Measurements from ENCODE around the gene CTNNA1. TPM values are rescaled to one million over a fixed set of nuclear protein-coding genes. Genes with fewer than 3 reads are reported as not detected.

CTNNA1 gene
- total and polyA plus RNA-seq, 2 of the 8 experiments (the other 6 are each of a cell fraction or from before 2014, with no cell fraction given) = 115 to 349 TPM

GRCh38 chr5:138910546-138911185 is 157.4 kb downstream of the CTNNA1 start:
- Histone ChIP-seq H4K91ac (replicated peaks; ENCODE audit: insufficient read length, low read length) (no peak overlapping the region), H3K27me3 (replicated peaks in 1 of 4; ENCODE audit: control insufficient read depth in 3 of 4, extremely low read depth in 1 of 4, insufficient read depth in 3 of 4, low read length in 3 of 4) (no peaks in the 10 kb centered on the region), H3K14ac (ENCODE audit: insufficient read length) (no peak overlapping the region), H4K20me1 (replicated peaks in 1 of 2; ENCODE audit: control insufficient read depth in 1 of 2, insufficient read depth in 2 of 2, low read length in 2 of 2) (peaks cover 0 to 2% of the 10 kb centered on the region in 2 experiments), H3K27ac (ENCODE audit: low read depth, low read length) (no peak overlapping the region), H3K56ac (replicated peaks; ENCODE audit: insufficient read length, low read depth, low read length) (no peak overlapping the region), H4K5ac (ENCODE audit: insufficient read length, low read depth, low read length) (no peak overlapping the region), H2BK120ac (replicated peaks; ENCODE audit: low read depth, low read length) (no peak overlapping the region), H3K23me2 (ENCODE audit: low read depth, low read length) (no peaks in the 10 kb centered on the region), H3K18ac (ENCODE audit: extremely low read depth, low read length) (no peak overlapping the region; the same call in 1 of the 2 replicates), H2AK5ac (ENCODE audit: low read depth, low read length) (no peak overlapping the region), H3K4me1 (replicated peaks in 1 of 4; ENCODE audit: control insufficient read depth in 3 of 4, insufficient read depth in 4 of 4, low read length in 3 of 4) (no peaks in the 10 kb centered on the region), H3K4ac (replicated peaks; ENCODE audit: insufficient read length, low read depth, low read length) (no peak overlapping the region), H3K36me3 (ENCODE audit: control insufficient read depth in 2 of 4, insufficient read depth in 4 of 4, low read length in 3 of 4) (peaks cover 2 to 26% (median 6%) of the 10 kb centered on the region in 4 experiments; a peak in 5 of 8 replicates), H3K79me1 (ENCODE audit: low read depth, low read length) (no peaks in the 10 kb centered on the region), H3K4me3 (ENCODE audit: extremely low read depth in 1 of 4, insufficient read depth in 2 of 4, low read depth in 3 of 4, low read length in 4 of 4) (no peak overlapping the region), H2AFZ (ENCODE audit: low read length) (no peak overlapping the region), H2BK12ac (ENCODE audit: low read depth, low read length) (no peak overlapping the region), H3K23ac (ENCODE audit: insufficient read length) (no peak overlapping the region), H2BK5ac (ENCODE audit: low read depth, low read length) (no peak overlapping the region), H2BK20ac (ENCODE audit: low read length) (no peak overlapping the region), H3K4me2 (ENCODE audit: insufficient read depth in 1 of 2, low read depth in 2 of 2, low read length in 2 of 2) (no peak overlapping the region), H4K8ac (ENCODE audit: extremely low read depth, insufficient read depth, low read length) (no peak overlapping the region), H3K9ac (replicated peaks in 1 of 4; ENCODE audit: extremely low read depth in 1 of 4, low read depth in 3 of 4, low read length in 3 of 4) (no peak overlapping the region), H2BK15ac (ENCODE audit: low read length) (no peak overlapping the region), H3K9me3 (ENCODE audit: insufficient read depth in 2 of 2, low read depth in 1 of 2, low read length in 1 of 2) (no peaks in the 10 kb centered on the region), H3K79me2 (ENCODE audit: control insufficient read depth in 1 of 2, insufficient read depth in 2 of 2, low read length in 2 of 2) (no peaks in the 10 kb centered on the region)
- no peak for FAIRE-seq
- CTCF ChIA-PET (ENCODE audit: partially characterized antibody) = interaction anchor here (1.0 to 1.3 kb wide), 2 partner anchors 10 to 37 kb away, joined by 3 to 5 read pairs; no protein-coding TSS in a partner anchor
- no peak for DNase-seq (ENCODE audit: low read depth in 1 of 2, low spot score in 2 of 2)
- WGBS, 2 experiments (ENCODE audit: extremely low coverage in 1 of 2, insufficient coverage in 1 of 2, insufficient read length in 1 of 2, insufficient replicate concordance in 2 of 2, low coverage in 1 of 2, low lambda C conversion rate in 2 of 2, missing lambda C conversion rate in 1 of 2) = 91% methylated on average over 7 of the region's 7 CpGs; no CpG with 5 or more reads in 1 of the 2 experiments
- POLR2A ChIA-PET (ENCODE audit: partially characterized antibody) = no interaction called here
- TF ChIP-seq RXRA (IDR thresholded peaks at IDR 0.05; ENCODE audit: insufficient read depth, low read depth, low read length) (no peak), USF2 (IDR thresholded peaks at IDR 0.05; ENCODE audit: low read length) (no peak), ASH2L (IDR thresholded peaks at IDR 0.05; ENCODE audit: low read length) (no peak), SIX5 (IDR thresholded peaks at IDR 0.05; ENCODE audit: low read depth, low read length) (no peak), BRCA1 (IDR thresholded peaks at IDR 0.05; ENCODE audit: low read depth, low read length) (no peak), NANOG (IDR thresholded peaks at IDR 0.05; ENCODE audit: insufficient read depth, low read depth, low read length, poor library complexity, severe bottlenecking) (no peak), HDAC6 (IDR thresholded peaks at IDR 0.05; ENCODE audit: low read depth, low read length) (no peak), SIN3A (conservative IDR thresholded peaks at IDR 0.05 in 1 of 2, IDR thresholded peaks at IDR 0.05 in 1 of 2; ENCODE audit: low read depth in 1 of 2, low read length in 2 of 2) (no peak), JUN (IDR thresholded peaks at IDR 0.05; ENCODE audit: low read depth, low read length) (no peak), SAP30 (IDR thresholded peaks at IDR 0.05; ENCODE audit: insufficient read depth, insufficient replicate concordance, low read length) (no peak), CREB1 (IDR thresholded peaks at IDR 0.05) (no peak)
- TF ChIP-seq, protein P1, sequence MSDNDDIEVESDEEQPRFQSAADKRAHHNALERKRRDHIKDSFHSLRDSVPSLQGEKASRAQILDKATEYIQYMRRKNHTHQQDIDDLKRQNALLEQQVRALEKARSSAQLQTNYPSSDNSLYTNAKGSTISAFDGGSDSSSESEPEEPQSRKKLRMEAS (IDR thresholded peaks at IDR 0.05) = no peak
